ENCODE results near the gene HSDL2.

DNA sequence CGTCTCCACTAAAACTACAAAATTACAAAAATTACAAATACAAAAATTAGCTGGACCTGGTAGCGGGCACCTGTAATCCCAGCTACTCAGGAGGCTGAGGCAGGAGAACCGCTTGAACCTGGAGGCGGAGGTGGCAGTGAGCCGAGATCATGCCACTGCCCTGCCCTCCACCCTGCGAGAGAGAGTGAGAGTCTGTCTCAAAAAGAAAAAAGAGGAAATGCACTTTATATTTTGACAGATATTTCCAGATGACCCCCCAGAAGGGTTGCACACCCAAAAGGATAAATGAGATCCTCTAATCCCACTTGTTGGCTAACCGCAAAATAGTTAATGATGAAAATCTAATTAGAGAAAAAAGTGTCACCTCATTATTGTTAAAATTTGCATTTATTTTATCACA is 2.2 kb downstream of the HSDL2 start:
- TF ChIP-seq, protein P1, sequence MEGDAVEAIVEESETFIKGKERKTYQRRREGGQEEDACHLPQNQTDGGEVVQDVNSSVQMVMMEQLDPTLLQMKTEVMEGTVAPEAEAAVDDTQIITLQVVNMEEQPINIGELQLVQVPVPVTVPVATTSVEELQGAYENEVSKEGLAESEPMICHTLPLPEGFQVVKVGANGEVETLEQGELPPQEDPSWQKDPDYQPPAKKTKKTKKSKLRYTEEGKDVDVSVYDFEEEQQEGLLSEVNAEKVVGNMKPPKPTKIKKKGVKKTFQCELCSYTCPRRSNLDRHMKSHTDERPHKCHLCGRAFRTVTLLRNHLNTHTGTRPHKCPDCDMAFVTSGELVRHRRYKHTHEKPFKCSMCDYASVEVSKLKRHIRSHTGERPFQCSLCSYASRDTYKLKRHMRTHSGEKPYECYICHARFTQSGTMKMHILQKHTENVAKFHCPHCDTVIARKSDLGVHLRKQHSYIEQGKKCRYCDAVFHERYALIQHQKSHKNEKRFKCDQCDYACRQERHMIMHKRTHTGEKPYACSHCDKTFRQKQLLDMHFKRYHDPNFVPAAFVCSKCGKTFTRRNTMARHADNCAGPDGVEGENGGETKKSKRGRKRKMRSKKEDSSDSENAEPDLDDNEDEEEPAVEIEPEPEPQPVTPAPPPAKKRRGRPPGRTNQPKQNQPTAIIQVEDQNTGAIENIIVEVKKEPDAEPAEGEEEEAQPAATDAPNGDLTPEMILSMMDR (IDR thresholded peaks at IDR 0.05; ENCODE audit: low read length), result no peak
- no peak for TF ChIP-seq EZH2 (IDR thresholded peaks at IDR 0.05; ENCODE audit: borderline replicate concordance, low read length)
